Liver (tissue), 3 donors: ENCODE results near the gene TNFRSF21.

Source experiments
- CTCF ChIP-seq: fragments of 150-350 bp; IDR thresholded peaks from 2 replicates; pipeline ENCODE4 v1.5.1; 2017; ENCODE audit warnings: improper control_type of control experiment, low read depth, low read length; ENCODE audit not compliant: missing input control
- GABPA ChIP-seq, 2 donors: IDR thresholded peaks in 1 of 2; conservative IDR thresholded peaks in 1 of 2; 2 replicates each; pipeline ENCODE4 v1.6.1; 2016; ENCODE audit warnings: antibody characterized with exemption in 2 of 2, mild to moderate bottlenecking in 1 of 2, moderate library complexity in 1 of 2
- HNF4A ChIP-seq, 2 donors: conservative IDR thresholded peaks; 2 replicates each; pipeline ENCODE4 v1.6.1; 2016; ENCODE audit warnings: antibody characterized with exemption in 2 of 2, mild to moderate bottlenecking in 2 of 2
- JUND ChIP-seq, 2 donors: IDR thresholded peaks; 2 replicates each; pipeline ENCODE4 v1.6.1; 2016; ENCODE audit warnings: antibody characterized with exemption in 2 of 2
- MAX ChIP-seq: IDR thresholded peaks from 2 replicates; pipeline ENCODE4 v1.6.1; 2016; ENCODE audit warnings: antibody characterized with exemption
- RAD21 ChIP-seq, 2 donors: IDR thresholded peaks; 2 replicates each; pipeline ENCODE4 v1.6.1; 2016; ENCODE audit warnings: antibody characterized with exemption in 2 of 2, mild to moderate bottlenecking in 2 of 2
- REST ChIP-seq: IDR thresholded peaks from 2 replicates; pipeline ENCODE4 v1.6.1; 2016; ENCODE audit warnings: antibody characterized with exemption, mild to moderate bottlenecking
- RXRA ChIP-seq, 2 donors: IDR thresholded peaks; 2 replicates each; pipeline ENCODE4 v1.6.1; 2017 to 2018; ENCODE audit warnings: antibody characterized with exemption in 2 of 2, mild to moderate bottlenecking in 1 of 2
- SP1 ChIP-seq: IDR thresholded peaks from 2 replicates; pipeline ENCODE4 v1.6.1; 2018; ENCODE audit warnings: antibody characterized with exemption, mild to moderate bottlenecking
- TAF1 ChIP-seq: conservative IDR thresholded peaks from 2 replicates; pipeline ENCODE4 v1.6.1; 2016; ENCODE audit warnings: antibody characterized with exemption, mild to moderate bottlenecking
- YY1 ChIP-seq: IDR thresholded peaks from 2 replicates; pipeline ENCODE4 v1.6.1; 2016; ENCODE audit warnings: antibody characterized with exemption, mild to moderate bottlenecking
- TF ChIP-seq, protein P1 (sequence below): IDR thresholded peaks from 2 replicates; pipeline ENCODE4 v1.6.1; 2016; ENCODE audit warnings: antibody characterized with exemption
- TF ChIP-seq, protein P2 (sequence below): IDR thresholded peaks from 2 replicates; pipeline ENCODE4 v1.6.1; 2016; ENCODE audit warnings: antibody characterized with exemption
- donor health status: healthy.
- donor health status: healthy.

GRCh38 chr6:47308198-47308517 lies 1.5 kb downstream of the TNFRSF21 start:
- TF ChIP-seq CTCF (no peak), RAD21 (IDR thresholded peaks at IDR 0.05) (no peak), GABPA (IDR thresholded peaks at IDR 0.05 in 1 of 2, conservative IDR thresholded peaks at IDR 0.05 in 1 of 2) (no peak), MAX (no peak), YY1 (no peak), REST (no peak), TAF1 (no peak), RXRA (IDR thresholded peaks at IDR 0.05) (no peak), SP1 (no peak), JUND (IDR thresholded peaks at IDR 0.05) (no peak), HNF4A (conservative IDR thresholded peaks at IDR 0.05) (no peak)
- TF ChIP-seq, protein P1, sequence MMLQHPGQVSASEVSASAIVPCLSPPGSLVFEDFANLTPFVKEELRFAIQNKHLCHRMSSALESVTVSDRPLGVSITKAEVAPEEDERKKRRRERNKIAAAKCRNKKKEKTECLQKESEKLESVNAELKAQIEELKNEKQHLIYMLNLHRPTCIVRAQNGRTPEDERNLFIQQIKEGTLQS = no peak
- TF ChIP-seq, protein P2, sequence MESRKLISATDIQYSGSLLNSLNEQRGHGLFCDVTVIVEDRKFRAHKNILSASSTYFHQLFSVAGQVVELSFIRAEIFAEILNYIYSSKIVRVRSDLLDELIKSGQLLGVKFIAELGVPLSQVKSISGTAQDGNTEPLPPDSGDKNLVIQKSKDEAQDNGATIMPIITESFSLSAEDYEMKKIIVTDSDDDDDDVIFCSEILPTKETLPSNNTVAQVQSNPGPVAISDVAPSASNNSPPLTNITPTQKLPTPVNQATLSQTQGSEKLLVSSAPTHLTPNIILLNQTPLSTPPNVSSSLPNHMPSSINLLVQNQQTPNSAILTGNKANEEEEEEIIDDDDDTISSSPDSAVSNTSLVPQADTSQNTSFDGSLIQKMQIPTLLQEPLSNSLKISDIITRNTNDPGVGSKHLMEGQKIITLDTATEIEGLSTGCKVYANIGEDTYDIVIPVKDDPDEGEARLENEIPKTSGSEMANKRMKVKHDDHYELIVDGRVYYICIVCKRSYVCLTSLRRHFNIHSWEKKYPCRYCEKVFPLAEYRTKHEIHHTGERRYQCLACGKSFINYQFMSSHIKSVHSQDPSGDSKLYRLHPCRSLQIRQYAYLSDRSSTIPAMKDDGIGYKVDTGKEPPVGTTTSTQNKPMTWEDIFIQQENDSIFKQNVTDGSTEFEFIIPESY = no peak
